NCI-H1436 (cell line): Measurements from ENCODE around the gene PCMTD2.
"Not testable (repeated sequence)": the region's sequence is repeated elsewhere in the genome, so short reads cannot be mapped to it uniquely, and the experiment has no call there.

Experiments
- DNase-seq: peaks from one replicate; lab custom pipeline; 2025; lab: John Stamatoyannopoulos, UW

Gene PCMTD2

DNA sequence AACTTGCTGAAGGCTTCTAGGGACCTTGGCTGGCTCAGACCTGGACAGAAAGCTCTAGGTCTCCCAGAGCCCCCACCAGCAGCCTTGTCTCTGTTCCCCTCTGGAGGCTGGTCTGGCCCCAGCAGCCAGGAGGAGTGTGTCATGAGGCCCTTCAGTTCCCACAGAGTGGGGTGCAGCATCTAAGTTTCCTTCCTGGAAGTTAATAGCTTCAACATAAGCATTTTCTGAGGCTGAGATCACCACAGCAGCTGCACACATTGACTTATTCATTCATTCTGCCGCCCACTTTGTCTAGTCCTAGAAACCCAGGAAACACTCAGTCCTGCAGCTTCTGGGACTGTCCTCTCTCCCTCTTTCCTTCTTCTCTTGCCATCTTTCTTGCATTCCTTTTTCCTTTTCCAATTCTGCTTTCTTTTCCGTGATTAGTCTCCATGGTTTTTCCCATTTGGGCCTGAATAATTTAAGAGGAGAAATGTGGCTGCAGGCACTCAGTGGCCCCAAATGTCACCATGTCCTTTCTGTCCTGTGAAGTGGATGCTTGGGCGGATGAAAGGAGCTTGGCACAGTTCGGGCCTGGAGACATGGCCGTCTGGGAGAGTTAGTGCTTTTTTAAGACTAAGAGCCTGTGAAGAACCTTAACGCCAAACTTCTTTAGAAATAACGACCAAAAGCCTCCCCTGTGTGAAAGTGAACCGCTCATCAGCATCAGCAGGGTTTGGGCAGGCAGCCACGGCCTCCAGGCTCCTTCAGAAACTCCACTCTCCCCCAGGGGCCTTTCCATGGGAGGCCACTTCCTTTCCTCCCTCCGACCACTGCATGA, 31.0 kb upstream of the PCMTD2 start:
- no peak for DNase-seq

DNA sequence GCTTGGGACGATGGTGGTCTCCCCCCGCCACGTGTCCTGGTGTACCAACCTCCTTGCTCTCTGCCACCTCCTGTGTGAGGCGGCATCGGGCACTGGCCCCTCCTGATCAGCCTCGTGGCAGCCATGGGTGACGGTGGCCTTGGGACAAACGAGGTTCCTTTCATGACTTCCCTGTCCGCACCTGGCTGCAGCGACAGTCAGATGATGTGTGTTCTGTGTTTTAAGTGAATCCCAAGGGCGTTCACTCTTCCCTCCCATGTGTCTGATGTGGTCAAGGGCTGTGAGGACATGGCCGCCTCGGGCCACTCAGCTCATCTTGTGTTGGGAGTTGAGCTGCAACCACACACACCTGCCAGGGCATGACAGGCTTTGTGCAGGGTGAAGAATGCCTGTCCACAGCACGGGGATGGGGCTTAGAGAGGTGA, 30.4 kb upstream of the PCMTD2 start:
- DNase-seq: no peak

DNA sequence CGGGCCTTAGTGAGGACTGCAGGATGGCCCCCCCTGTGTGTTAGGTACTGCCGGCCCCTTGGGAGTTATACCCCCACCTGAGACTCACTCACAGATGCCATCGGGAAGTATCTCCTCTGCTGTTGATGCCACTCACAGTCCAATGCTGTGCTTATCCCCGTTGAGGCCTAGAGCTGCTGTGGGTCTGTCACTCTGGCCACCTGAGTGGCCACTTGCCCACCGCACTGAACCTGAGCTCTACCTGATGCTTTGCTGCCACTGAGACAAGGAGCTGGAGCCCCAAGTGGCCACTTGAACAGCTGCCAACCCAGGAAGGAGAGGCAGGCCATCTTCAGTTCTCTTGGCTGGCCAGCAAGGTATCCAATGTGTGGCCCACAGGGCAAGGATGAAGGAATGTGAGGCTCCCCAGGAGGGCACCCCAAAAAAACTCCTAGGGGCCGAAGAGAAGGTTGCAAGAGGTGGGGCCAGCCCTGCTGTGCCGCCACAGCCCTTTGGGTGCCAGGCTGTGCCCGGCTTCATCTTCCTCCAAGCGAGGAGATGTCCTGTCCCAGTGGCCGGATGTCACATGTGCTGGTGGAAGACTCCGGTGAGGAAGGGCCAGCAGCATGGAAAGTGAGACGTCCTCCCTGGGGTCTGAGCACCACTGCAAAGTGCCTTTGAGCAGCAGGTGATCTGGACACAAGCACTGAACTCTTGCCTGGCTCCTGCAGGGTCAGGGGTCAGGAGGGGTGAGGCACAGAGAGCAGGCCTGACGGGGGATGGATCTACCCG, 29.5 kb upstream of the PCMTD2 start:
- DNase-seq: no peak

DNA sequence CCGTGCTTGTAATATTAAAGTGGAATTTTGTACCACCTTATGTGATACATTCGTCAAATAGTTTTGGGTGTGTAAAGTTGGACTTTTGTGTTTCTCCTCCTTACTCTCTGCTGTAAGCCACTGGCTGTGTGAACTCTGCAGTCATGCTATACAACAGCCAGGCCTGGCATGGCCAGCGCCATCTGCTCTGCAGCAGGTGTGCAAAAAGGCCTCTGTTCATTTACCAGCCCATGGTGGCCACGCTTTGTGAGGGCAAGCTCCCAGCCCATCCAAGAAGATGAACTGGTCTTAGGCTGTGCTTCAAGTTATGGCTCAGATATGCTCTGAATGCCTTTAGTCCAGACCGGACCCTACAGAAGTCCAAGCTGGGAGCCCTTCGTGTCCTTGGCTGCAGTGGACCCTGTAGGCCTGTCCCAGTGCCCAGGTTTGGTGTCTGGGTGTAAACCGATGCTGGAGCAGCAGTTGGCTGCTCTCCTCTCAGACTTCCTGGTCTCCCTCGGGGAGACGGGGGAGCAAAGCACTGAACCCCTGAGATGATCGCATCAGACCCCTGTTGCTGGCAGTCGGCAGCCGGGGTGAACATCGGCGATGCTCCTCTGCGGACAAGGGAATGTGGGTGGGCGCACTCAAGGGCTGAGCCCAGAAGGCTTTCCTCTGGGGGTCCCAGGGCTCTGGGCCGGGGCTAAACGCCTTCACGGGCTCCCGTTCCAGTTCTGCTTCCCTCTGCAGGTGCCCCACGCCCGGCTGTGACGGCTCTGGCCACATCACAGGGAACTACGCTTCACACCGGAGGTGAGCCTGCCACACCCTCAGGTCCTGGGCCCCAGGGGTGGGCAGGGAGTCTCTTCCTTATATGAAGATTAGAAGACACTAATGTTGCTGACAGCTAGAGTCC, 28.6 kb upstream of the PCMTD2 start:
- no peak for DNase-seq

DNA sequence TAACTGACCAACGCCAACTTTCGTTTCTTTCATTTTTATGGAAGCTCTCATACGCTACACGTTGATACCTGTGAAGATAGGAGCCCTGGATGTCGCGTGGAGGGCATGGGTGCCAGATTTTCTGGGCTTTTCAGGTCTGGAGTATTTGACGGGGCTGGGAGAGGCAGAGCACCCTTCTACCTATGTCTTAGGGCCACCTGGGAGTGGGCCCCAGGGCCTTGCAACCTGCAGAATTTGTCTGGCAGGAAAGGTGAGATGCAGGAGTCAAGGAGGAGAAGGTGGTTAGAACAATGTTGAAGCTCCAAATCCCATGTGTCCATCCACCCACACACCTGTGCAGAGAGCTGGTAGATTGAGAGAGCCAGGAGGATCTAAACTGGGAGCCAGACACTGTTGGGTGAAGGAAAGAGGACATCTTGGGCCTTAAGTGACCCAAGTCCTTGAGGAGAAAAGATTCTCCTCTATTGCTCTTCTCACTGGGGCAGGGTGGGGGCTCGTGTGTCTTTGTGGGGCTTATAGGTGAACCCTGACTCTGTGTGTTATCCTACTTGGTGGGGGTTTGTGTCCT, 27.4 kb upstream of the PCMTD2 start:
- no peak for DNase-seq

DNA sequence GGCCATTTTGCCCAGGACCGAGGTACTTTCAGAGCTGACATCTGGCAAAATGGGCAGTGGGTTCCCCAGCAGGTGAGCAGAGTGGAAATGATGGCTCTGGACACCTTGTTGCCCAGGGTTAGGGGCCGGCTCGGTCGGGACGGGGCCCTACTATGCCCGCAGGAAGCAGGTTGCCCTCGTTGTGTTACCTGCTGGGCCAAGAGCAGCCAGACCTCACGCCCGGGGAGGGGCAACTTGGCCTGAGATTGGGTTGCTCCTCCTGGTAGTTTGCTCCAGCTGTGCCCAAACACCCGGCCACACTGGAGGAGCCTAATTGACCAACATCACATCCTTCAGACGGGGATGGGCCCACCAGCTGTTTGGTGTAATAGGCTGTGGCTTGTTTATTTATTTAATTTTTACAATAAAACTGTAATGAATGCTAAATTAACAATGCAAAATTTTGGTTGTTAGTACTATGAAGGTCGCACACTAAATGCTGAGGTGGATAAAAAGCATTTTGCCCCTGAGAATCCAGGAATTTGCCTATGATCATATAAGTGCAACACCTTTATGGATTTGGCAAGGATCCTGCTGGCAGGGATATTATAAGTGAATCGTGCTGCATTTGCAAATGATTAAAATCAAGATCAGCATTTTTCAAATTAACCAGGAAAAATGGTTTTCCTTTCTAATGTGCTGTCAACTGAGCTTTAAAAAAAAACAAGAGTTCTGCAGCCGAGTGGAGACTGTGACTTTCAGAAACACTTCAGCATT, 26.6 kb upstream of the PCMTD2 start:
- no peak for DNase-seq

DNA sequence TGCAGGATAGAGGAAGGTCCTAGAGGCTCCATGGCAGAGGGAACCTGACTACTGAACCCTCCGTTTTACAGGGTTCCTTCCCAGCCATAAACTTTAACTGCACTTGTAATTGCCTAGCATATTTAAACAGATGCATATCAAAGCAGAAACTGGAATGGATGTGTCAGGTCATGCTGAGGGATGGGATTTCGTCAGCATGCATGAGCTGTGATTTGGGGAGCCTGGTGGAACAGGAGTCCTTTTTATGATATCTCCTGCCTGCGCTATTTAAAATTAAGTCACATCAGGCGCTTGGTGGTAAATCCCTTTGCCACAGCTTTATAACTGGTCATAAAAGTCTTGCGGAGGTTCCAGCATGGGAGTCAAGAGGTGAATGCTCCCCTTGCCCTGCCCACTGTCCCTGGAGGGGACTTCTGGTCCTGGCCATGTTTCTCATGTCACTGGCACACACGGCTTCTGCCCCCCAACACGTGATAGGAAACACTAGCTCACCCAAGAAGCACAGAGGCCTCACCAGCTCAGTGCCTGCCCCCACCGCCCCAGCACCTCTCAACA, 26.0 kb upstream of the PCMTD2 start:
- no peak for DNase-seq

DNA sequence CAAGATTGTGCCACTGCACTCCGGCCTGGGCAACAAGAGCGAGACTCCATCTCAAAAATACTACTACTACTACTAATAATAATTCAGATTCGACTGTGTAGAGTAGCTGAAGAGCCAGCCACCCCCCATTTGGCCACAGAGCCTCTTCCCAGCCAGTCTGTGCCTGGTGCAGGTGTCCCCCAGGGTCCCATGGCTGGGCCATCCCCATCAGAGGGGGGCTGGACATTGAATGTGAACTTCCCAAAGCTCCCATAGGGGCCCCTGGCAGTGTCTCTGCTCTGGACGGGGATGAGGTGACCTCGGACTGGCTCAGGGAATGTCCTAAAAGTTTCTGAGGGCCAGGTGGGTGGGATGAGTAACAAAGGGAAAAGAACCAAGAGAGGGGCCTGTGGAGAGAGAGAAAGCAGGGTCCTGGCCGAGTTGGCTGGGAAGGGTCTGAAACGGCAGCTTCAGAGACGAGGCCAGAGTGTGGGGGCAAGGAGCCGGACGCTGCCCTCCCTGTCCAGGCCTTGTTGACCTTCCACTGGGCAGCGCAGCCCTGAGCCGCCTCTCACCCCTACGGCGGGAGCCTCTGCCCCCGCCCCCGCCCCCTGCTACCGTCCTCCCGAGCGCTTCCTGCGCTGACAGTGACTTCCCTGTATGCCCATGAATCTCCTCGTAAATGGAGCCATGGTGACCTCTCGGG, 24.9 kb upstream of the PCMTD2 start:
- DNase-seq: no peak

DNA sequence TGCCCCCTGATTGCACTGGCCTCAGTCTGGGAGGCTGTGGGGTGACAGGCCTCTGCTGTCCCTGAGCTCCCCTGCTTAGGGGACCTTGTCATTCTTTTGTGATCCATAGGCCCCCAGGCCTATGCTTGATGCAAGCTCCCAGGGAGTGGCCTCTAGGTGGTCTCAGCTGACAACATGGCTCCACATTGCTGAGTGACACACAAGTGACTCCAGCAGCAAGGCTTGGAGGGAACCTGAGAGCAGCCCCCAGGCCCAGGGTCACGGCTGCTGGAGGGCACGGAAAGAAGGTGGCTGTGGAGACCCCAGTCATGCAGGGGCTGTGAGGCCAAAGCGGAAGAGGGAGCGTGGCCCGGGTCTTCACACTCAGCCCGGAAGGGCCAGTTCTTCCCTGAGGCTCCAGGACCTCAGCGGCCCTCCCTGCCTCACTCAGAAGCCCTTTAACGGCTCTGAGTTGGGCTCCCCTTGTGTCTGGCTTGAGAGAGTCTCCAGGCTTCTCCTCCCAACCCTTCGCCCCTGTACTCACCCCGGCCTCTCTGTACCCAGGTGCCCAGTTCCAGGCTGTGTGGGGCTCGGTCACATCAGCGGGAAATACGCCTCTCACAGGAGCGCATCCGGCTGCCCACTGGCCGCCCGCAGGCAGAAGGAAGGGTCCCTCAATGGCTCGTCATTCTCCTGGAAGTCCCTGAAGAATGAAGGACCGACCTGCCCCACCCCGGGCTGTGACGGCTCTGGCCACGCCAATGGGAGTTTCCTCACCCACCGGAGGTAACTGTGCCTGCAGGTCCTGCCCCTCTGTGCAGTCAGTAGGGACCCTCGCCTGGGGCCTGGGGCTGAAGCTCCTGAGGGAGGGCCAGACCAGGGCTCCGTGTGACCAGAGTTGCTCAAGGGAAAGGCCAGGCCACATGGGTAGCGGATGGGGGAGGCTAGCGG, 23.7 kb upstream of the PCMTD2 start:
- DNase-seq: no peak

DNA sequence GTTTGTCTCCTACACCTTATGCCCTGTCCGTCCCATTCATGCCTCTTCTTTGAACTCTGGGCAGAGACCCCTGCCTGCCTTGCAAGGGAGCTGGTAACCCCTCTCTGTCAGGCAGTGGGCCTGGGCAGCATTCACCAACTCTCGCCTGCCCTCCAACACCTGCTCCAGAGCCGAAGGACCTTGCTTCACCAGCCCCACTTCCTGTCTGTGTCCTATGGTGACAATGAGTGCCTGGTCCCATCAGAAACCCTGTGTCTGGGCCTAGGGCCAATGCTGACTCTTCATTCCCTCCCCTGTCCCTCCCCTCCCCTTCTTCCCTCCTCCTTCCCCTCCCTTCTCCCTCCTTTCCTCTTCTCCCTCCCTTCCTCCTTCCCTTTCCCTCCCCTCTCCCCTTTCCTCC, 22.8 kb upstream of the PCMTD2 start:
- peak; percentile 51 for DNase-seq

DNA sequence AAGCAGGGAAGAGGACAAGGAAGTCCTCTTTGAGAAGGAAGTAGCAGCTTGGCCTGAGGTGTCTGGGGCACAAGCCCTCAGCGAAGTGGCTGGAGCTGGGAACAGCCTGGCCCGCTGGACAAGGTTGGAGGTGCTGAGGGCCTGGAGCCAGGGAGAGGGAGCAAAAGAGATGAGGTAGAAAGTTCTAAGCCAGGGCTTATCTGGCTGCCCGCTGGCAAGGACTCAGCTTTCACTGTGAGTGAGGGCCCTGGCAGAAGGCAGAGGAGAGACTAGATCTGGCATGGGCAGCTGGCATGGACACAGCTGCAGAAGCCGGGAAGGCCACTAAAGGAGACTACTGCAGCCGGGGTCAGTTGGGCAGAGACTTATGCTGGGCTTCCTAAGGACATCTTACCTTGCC, 21.8 kb upstream of the PCMTD2 start:
- DNase-seq: no peak

DNA sequence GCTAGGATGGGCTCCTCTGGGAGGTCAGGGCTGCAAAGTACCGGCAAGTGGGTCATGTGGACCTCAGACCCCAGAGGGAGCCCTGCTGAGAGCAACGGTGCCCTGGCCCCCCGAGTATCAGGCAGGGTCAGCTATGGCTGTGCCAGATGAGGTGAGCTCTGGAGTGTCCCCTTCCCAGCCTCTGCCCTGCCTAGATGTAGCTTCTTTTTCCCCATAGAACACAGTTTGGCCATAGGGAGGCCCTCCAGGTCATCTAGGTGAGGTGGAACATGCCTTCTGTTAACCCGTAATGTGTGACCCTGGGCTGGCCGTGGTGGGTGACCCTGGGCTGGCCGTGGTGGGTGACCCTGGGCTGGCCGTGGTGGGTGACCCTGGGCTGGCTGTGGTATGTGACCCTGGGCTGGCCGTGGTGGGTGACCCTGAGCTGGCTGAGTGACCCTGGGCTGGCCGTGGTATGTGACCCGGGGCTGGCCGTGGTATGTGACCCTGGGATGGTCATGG, 21.2 kb upstream of the PCMTD2 start:
- DNase-seq: no peak

DNA sequence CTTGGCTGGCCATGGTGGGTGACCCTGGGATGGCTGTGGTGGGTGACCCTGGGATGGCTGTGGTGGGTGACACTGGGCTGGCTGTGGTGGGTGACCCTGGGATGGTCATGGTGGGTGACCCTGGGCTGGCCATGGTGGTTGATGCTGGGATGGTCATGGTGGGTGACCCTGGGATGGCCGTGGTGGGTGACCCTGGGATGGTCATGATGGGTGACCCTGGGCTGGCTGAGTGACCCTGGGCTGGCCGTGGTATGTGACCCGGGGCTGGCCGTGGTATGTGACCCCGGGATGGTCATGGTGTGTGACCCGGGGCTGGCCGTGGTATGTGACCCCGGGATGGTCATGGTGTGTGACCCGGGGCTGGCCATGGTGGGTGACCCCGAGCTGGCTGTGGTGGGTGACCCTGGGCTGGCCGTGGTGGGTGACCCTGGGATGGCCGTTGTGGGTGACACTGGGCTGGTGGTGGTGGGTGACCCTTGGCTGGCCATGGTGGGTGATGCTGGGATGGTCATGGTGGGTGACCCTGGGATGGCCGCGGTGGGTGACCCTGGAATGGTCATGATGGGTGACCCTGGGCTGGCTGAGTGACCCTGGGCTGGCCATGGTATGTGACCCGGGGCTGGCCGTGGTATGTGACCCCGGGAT, 20.5 kb upstream of the PCMTD2 start:
- not testable (repeated sequence) for DNase-seq

DNA sequence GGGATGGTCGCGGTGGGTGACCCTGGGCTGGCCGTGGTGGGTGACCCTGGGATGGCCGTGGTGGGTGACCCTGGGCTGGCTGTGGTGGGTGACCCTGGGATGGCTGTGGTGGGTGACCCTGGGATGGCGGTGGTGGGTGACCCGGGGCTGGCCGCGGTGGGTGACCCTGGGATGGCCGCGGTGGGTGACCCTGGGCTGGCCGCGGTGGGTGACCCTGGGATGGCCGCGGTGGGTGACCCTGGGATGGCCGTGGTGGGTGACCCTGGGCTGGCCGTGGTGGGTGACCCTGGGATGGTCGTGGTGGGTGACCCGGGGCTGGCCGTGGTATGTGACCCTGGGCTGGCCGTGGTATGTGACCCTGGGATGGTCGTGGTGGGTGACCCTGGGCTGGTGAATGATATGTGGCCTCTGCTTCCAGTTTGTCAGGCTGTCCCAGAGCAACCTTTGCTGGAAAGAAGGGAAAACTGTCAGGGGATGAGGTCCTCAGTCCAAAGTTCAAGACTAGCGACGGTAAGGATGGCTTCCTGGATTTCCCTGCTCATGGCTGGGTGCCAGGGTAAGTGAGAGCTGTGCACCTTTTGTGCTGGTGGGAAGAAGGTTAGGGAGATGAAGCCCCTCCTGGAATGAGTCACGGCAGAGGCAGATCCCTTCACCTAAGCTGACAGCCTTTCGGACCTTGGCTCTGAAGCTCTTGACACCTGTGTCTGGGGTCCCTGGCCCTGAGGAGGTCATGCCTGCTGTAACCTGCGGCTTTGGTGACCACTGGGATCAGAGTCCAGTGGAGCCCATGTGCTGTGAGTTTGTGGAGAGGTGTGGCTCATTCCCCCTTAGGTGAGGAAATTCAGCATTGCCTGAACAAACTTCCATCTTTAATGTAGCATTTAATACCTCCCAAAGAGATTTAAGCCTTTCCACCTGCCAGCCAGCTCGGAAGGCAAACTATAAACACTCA, 19.1 kb upstream of the PCMTD2 start:
- DNase-seq: no peak

DNA sequence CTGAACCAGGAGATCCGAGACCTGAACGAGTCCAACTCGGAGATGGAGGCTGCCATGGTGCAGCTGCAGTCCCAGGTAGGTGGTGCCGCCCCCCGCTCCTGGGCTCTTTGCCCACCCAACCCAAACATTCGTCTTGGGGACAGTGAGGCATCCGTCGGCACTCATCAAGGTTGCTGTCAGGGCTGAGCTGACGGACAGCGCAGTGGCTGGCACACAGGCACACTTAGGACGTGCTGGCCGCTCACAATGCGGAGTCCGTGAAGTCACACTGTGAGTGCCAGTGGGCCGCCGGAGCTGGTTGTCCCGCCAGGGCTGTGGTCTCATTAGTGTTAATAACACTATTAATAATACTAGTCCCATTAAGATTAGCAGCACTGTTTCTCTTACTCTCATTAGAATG, 18.2 kb upstream of the PCMTD2 start:
- DNase-seq: no peak

DNA sequence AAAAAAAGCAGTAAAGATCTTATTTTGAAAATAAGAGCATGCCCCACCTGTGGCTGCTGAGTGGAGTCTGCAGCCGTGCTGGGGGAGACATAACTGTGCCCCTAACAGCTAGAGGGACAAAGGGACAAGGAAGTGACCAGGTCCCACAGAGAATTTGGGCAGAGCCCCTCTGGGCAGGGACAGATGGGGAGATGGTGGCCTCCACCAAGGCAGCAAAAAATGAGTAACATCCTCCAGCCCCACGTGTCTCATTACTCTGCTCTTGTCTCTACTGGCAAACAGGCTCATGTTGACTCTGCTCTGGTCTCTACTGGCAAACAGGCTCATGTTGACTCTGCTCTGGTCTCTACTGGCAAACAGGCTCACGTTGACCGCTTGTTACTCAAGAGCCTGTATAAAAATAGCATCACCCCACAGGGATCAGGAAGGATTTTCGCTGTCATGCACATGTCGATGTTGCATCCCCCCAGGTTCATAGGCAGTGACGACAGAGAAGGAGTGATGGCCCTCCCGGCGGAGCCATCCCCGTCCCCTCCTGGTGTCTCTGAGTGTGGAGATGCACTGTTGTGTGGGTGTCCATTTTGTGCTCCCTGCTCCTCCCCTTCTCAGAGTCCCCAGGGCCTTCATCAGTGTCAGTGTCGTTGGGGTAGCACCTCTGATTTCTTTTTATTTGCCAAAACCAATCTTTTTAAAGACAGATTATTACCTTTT, 17.3 kb upstream of the PCMTD2 start:
- DNase-seq: no peak
